NOMO-1 treated with dmso at 0.1 percent for 144 hours (cell line): Measurements from ENCODE around the gene LHX3.
A peak's percentile ranks its signal among the peaks of the same experiment; 100 is the strongest.
"Not testable (repeated sequence)": the region's sequence is repeated elsewhere in the genome, so short reads cannot be mapped to it uniquely, and the experiment has no call there.

Experiments
- DNase-seq: peaks from one replicate; lab custom pipeline; 2025; ENCODE audit not compliant: unreplicated experiment; lab: John Stamatoyannopoulos, UW

Gene LHX3

DNA sequence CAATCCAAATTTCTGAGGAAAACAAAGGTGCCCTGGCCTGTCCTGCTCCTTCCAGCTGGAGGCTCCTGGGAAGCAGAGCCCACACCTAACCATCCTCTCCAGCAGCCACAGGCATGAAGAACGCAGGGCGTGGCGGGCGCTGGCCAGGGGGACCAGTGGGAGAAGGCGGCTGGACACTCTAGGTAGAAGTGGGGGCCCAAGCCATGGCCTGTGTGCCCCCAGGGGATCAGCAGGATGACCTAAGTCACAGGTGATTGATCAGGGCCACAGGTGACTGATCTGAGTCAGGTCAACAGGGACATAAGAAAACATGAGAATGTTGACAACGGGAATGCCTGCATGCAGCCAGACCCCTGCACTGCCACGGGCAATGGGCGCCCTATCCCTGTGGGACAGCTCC is 37.3 kb upstream of the LHX3 start:
- no peak for DNase-seq

DNA sequence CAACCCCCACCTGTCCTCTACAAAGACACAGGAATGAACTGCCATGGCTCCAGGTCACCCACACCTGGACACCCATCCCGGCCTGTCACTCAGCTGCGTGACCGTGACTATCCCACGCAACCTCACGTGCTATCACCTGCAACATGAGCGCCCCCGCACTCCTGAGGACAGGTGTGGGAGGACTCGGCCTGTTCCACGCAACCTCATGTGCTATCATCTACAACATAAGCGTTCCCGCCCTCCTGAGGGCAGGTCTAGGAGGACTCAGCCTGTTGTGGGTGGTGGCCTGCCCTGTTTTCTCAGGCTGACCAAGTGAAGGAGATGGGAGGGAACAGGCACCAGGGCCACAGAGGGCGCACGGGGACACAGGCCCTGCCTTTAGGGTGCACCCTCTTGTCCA is 36.6 kb upstream of the LHX3 start:
- no peak for DNase-seq

DNA sequence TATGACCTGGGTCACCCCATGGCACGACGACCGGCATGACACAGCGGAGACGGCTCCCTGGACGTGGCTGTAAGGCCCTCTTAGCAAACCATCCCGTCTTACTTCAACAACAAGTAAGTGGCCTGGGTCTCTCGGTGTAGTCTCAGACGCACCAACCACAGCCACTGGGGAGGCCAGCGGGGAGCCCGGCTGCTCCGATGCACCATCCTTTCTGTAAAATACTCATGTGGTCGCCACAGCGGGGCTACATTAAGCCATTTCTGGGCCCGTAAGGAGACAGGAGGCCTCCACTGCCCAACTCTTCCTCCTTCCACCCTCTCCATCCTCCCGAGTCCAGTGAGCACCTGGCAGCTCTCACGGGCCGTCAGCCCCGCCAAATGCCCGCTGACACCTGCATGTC is 36.0 kb upstream of the LHX3 start:
- no peak for DNase-seq

DNA sequence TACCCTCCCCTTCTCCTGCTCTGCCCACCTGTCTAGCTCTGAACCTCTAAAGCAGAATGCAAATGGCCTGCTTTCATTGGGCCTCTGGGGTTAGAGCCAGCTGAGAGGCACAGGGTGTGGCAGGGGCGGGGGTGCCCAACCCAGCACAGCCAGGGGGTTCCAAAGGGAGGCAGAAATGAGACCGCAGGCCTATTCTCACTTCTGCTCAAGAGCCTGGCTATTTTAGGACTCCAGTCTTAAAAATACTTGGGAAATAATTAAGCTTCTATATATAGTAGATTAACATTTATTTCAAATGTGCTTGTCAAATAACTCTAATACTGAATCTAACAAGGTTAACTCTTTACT is 35.0 kb upstream of the LHX3 start:
- DNase-seq: peak; percentile 90

DNA sequence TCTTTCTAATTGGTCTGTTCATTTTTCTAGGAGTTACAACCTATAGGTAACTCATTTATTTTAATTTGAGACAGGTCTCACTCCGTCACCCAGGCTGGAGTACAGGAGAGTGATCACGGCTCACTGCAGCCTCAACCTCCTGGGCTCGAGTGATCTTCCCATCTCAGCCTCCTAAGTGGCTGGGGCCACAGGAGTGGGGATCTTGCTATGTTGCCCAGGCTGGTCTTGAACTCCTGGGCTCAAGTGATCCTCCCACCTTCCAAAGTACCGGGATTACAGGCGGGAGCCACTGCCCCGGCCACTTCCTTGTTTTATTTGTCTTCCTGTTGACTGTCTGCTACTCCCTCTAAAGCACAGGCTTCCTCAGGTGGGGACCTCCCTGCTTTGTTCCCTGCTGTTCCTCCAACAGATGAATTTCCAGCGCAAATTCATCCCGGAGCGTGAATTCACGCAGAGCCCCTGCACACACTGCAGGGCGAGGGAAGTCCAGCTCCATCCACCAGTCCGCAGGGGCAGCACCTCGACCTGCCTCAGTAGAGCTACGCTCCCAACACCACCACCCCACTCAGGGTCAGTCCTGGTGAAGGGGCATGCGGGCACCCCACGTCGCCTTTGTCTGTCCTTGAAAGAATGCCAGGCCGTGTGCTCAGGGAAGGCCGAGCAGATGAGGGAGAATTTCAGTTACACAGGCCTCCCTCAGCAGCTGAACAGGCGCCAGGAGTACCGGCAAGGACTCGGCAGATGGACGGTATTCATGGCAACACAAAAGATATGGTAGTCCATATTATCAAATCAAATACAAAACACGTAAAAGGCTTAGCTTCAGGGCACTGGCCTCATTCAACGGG is 34.4 kb upstream of the LHX3 start:
- no peak for DNase-seq

DNA sequence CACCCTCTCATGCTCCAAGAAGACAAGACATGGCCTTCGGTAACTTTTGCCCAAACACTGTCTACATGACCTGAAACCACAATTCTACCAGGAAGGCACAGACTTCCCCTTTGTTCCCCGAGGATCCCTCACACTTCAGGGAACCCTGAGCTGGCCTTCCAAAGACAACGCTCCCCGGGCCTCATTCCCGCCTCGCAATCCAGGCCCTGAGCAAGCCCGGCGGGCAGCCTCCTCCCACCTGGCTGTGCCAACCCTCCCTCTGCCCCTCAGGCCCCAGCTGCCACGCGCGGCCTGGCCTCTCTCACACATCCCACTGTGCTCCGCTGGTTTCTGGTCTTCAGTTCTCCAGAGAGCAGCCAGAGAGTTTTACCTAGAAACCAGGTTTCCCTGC is 33.4 kb upstream of the LHX3 start:
- DNase-seq: no peak

DNA sequence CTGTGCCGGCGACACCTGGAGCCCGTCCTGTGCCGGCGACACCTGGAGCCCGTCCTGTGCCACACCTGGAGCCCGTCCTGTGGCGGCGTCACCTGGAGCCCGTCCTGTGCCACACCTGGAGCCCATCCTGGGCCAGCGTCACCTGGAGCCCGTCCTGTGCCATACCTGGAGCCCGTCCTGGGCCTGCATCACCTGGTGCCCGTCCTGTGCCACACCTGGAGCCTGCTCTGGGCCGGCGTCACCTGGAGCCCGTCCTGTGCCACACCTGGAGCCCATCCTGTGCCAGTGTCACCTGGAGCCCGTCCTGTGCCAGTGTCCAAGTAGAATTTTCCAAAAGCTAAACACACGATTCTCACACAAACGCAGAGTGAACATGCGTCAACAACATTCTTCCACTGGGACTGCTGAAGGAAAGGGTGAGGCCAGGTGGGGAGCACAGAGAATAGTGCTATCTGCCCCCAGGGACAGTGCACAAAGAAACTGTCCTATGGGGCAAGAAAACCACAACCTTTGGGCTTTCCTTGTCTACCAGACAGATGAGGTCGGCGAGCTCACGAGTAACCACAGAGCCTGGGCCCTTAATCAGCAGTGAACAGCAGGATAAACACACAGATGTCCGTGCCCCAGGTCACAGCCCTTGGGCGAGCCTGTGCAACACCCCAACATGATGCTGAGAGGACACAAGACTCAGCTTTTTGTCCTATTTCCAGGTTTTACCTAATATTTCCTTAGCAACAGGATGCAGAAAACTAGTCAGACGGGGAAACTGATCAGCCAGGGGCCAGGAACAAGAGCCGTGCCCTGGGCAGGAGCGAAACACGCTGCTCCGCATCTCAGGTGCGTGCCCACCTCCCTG is 32.8 kb upstream of the LHX3 start:
- no peak for DNase-seq

DNA sequence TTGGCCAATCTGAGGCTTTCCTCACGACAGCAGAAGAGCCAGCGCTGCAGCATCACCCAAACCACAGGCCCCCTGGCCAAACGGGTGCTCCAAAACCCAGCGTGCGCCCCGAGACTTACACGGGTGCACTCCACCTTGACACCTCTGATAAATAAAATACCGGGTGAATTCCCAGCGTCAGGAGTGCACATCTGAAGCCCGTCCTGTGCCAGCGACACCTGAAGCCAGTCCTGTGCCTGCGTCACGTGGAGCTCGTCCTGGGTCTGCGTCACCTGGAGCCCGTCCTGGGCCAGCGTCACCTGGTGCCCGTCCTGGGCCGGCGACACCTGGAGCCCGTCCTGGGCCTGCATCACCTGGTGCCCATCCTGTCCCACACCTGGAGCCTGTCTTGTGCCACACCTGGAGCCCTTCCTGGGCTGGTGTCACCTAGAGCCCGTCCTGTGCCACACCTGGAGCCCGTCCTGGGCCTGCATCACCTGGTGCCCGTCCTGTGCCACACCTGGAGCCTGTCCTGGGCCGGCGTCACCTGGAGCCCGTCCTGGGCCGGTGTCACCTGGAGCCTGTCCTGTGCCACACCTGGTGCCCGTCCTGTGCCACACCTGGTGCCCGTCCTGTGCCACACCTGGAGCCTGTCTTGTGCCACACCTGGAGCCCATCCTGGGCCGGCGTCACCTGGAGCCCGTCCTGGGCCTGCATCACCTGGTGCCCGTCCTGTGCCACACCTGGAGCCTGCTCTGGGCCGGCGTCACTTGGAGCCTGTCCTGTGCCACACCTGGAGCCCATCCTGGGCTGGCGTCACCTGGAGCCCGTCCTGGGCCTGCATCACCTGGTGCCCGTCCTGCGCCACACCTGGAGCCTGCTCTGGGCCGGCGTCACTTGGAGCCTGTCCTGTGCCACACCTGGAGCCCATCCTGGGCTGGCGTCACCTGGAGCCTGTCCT is 31.8 kb upstream of the LHX3 start:
- not testable (repeated sequence) for DNase-seq

DNA sequence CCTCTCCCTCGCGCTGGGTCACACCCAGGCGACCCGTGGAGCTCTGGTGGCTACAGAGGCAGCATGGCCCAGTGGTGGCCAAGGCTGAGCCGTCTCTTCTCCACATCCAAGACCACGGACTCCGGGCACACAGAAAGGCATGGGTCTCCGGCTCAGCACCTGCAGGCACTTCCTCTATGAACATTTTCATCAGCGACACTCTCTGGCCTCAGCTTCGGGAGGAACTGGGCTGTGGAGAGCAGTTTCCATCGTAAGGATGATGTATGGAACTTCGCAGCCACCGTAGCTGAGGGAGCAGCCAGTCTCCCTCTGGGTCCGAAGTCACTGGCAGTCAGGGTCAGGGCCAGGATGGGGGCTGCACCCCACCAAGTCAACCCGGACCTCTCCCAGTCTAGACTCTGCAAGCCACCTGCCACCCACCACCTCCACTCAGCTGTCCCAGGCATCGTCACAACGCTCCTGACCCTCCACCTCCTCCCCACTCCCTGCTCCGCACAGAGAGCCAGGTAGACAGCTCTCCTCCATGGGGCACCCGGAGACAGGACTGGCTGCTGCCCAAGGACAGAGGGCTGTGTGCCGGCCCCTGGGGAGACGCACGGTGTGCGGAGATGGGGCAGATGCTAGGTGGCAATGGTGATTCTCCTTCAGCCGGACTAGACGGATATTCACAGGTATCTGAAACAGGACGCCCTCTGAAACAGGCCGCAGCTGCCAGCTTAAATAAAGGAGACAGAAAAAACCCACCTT is 31.0 kb upstream of the LHX3 start:
- no peak for DNase-seq

DNA sequence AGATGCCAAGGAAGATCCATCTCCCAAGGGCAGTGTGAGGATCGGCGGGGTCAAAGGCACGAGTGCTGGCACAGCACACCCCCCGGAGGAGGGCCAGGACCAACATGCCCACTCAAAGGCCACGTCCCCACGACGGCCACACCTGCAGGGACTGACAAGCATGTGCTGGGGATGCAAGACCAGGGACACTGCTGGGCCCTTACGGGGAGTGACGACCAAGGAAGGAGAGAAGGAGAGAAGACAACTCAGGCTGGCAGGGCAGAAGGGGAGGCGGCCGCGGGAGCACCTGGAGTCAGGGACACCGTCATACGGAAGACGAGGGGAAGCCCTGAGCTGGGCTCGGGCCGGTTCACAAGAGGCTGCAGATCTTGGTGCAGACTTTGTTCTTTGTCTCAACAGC is 30.2 kb upstream of the LHX3 start:
- DNase-seq: no peak

DNA sequence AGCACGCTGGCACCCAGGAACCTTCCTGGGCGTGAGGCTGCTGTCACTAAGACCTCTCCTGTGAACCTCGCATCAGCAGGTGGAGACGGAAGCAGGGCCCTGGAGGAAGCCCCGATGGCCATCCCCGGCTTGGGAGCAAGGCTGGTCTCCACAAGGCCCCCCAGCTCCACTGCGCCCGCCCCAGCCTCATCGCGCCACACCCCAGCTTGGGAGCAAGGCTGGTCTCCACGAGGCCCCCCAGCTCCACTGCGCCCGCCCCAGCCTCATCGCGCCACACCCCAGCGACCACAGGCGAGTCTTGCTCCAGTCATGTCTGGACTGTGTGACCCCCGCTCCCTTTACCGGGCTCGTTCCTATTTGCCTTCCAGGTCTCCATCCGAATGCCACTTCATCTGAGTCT is 29.7 kb upstream of the LHX3 start:
- no peak for DNase-seq

DNA sequence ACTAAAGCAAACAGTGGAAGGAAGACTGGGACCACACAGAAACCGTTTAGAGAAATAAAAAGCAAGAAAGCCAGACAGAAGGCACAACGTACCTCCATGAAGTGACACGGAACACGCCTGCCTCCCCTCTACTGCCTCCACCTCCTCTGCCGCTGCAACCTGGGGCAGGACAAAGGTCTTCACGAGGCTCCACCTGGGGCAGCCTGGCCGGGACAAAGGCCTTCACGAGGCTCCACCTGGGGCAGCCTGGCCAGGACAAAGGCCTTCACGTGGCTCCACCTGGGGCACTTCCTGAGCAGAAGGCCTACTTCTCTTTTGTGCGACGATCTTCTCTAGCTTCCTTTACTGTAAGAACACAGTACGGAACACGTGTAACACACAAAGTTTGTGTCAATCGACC is 28.9 kb upstream of the LHX3 start:
- no peak for DNase-seq

DNA sequence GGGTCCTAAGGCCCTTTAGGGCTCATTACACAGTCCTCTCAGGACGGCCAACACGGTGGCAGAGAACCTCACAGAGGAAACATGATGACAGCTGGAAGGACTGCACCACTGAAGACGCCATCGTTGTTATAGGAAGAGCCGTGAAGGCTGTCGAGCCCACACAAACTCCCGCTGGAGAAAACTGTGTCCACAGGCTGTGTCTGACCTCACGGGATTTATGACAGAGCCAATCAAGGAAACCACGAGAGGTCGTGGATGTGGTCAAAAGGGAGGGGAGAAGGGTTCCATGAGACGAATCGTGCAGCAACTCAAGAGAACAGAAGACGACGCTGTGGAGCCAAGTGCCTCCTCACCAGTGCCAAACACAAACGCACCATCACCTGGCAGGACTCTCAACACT is 28.5 kb upstream of the LHX3 start:
- DNase-seq: no peak

DNA sequence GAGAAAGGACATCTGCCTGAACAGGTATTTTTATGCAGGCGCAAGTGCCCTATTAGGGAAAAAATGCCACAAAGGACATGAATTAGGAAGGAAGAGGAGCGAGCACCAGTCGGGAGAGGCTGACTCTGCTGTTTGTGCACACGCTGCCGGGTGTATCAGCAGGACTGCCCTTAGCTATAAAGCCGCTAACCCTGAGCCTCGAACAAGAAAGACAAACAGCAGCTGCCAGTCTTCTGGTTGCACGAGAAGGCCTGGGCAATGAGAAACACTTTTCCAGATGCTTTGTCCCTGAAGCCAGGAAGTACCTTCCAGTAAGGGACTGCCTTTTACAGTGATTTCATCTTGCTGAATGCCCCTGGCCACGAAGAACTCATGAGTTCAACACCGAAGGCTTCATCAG is 28.0 kb upstream of the LHX3 start:
- no peak for DNase-seq

DNA sequence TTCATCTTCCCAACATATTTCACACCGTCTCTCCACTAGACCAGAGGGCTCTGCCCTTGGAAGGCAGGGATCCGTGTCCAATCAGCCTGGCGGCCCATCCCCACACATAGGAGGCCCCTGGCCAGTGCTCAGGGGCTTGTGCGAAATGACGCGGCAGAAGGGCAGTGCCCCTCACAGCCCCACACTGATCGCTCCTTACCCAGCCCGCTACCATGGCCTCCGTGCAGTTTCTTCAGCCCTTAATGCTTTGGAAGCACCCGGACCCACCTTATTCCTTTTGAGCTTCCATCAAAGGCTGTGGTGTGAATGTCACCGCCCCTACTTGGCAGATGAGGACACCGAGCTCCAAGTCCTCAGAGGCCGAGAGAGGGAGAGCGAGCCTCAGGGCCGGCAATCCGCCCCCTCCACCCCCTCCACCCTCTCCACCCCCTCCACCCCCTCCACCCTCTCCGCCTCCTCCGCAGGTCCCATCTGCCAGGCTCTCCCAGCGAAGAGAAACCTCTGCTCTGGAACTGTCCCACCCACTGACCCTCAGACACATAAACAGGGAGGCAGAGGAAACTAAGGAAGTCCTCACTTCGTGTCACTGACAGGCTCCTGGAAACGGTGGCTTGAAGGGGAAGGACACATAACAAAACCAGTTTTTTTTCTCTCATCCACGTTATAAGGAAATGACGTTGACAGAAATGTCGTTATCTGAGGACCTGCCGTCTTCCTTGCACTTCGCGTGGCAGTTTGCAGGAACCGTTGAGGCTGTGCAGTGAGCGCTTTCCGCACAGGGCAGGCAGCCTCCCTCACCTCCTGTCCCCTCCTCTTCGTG is 26.8 kb upstream of the LHX3 start:
- DNase-seq: peak; percentile 91

DNA sequence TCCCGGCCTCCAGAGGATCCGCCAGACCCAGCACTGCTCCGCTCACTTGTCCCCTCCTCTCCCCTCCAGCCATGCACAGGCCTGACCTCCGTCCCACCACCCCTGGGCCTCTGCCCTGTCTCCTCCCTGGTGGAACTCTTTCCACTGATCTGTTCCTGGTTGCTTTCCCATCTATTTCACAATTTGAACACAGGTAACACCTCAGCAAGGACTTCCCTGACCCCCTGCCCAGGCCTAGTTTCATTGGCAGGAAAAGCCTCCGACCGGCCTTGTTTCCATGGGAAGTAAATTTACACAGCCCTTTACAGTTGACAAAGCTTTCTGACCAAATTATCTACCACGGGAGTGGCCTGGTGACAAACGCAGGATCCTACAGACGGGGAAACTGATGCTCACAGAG is 25.8 kb upstream of the LHX3 start:
- DNase-seq: no peak

DNA sequence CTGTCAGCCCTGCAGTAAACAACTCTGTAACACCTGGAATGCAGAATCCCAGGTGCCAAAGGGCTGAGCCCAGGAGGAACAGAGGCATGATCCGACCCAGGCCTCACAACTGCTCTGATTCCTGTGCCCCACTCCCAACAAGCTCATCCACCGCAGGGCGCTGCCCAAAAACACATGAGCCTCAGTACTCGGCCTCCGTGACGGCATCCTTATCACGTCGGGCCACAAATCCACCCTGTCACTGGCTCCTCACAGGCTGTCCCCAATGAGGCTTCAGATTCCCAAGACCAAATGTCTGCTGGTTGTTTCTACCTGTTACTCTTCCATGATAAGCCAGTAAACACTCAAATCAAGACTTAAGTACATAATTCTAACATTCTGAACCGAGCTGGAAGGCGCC is 25.4 kb upstream of the LHX3 start:
- DNase-seq: no peak

DNA sequence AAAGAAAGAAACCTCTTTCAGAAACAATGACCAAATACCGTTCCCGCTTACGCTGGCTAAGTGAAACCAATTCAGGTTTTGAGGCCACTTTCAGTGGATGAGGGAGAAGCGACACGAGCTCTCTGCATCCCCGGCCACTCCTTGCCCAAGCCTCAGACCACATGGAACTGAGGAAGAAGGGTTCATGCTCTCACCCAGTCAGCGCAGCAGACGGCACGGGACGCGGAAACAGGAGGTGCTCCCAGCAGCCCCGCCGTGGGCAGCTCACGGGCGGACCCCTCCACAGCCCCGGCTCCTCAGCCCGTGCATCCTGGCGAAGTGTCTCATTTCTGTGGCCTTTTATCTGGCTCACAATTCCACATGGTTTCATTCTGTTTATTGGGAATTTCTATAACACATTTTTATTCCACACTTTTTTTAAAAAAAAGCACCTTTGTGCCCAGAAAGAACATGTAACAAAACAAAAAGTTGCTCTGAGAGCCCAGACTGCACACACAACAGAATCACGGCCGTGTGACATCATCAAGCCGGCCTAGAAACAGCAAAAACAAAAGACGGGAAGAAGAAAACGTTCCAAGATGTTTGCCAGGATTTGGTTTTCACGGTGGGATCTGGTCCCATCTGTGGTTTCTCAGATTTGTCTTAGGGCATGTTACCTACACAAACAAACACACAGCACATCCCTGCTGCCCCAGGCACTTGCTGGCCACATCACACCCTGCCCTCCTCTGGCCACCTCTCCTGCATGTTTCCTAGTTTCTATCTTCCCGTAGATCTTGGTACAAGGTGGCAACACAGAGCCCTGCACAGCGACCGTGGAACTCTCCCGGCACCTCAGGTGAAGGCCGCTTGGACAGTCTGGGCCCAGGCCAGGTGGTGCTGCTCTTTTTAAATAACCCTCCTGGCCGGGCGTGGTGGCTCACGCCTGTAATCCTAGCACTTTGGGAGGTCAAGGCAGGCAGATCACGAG is 24.5 kb upstream of the LHX3 start:
- DNase-seq: no peak
